Common myeloid progenitor, CD34-positive (primary cell): ENCODE data around the gene PER2.

ENCODE experiments used
- CTCF ChIA-PET: fragments of 350-600 bp; sonication (Branson Sonifier 250); formaldehyde crosslinking; loops from one replicate; lab custom pipeline; 2021; ENCODE audit warnings: antibody characterized with exemption; lab: Charles Lee
- POLR2A ChIA-PET: fragments of 350-600 bp; sonication (Branson Sonifier 250); formaldehyde crosslinking; loops from one replicate; lab custom pipeline; 2021; ENCODE audit warnings: antibody characterized with exemption; lab: Charles Lee
- DNase-seq, 3 donors: peaks; one replicate each; pipeline versions ENCODE4 v3.0.0 to v3.0.0-alpha.2; 2013
- H3K27ac ChIP-seq, 2 experiments: 1 replicate in 1 of 2; 2 replicates in 1 of 2; pipeline ENCODE4 v1.7.0; 2013; ENCODE audit warnings: inconsistent platforms in 2 of 2, low read length in 2 of 2, mild to moderate bottlenecking in 2 of 2, low read depth in 1 of 2, moderate library complexity in 1 of 2; ENCODE audit not compliant: severe bottlenecking in 2 of 2, insufficient read depth in 1 of 2, poor library complexity in 1 of 2
- H3K27me3 ChIP-seq, 5 experiments: replicated peaks in 2 of 5; 1 replicate in 3 of 5; 2 replicates in 2 of 5; pipeline versions ENCODE4 v1.6.1 to v1.7.0; 2013; ENCODE audit warnings: low read length in 4 of 5, mild to moderate bottlenecking in 2 of 5, moderate library complexity in 2 of 5, inconsistent platforms in 1 of 5; ENCODE audit not compliant: insufficient read depth in 5 of 5, control insufficient read depth in 4 of 5
- H3K36me3 ChIP-seq, 4 experiments: 1 replicate in 2 of 4; 2 replicates in 2 of 4; pipeline versions ENCODE4 v1.6.1 to v1.7.0; 2013; ENCODE audit warnings: low read length in 3 of 4, control low read depth in 1 of 4, mild to moderate bottlenecking in 1 of 4; ENCODE audit not compliant: control insufficient read depth in 4 of 4, insufficient read depth in 4 of 4
- H3K4me1 ChIP-seq, 4 experiments: 1 replicate in 3 of 4; 2 replicates in 1 of 4; pipeline versions ENCODE4 v1.6.1 to v1.7.1; 2013; ENCODE audit warnings: low read length in 3 of 4, mild to moderate bottlenecking in 3 of 4, control low read depth in 1 of 4, inconsistent platforms in 1 of 4, moderate library complexity in 1 of 4; ENCODE audit not compliant: control insufficient read depth in 4 of 4, insufficient read depth in 4 of 4; ENCODE audit errors: control extremely low read depth in 1 of 4
- H3K4me3 ChIP-seq, 7 experiments: 1 replicate in 4 of 7; 2 replicates in 3 of 7; pipeline versions ENCODE4 v1.5.1 to v1.7.0; 2013; ENCODE audit warnings: mild to moderate bottlenecking in 7 of 7, low read length in 6 of 7, moderate library complexity in 6 of 7, inconsistent platforms in 2 of 7, low read depth in 2 of 7, control low read depth in 1 of 7; ENCODE audit not compliant: insufficient read depth in 4 of 7, control insufficient read depth in 1 of 7; ENCODE audit errors: extremely low read depth in 1 of 7
- H3K9me3 ChIP-seq, 5 experiments: 1 replicate in 4 of 5; 2 replicates in 1 of 5; pipeline versions ENCODE4 v1.6.1 to v1.7.1; 2013; ENCODE audit warnings: low read length in 4 of 5, mild to moderate bottlenecking in 2 of 5, inconsistent platforms in 1 of 5, low read depth in 1 of 5, moderate library complexity in 1 of 5; ENCODE audit not compliant: control insufficient read depth in 4 of 5, insufficient read depth in 2 of 5; ENCODE audit errors: control extremely low read depth in 1 of 5
- WGBS: methylation state at CpG from one replicate; pipeline ENCODE4 v1.1.5; 2013; ENCODE audit not compliant: insufficient coverage; 5-methylcytosine and 5-hydroxymethylcytosine counted together

The PER2 gene

GRCh38 chr2:238255636-238256035, 32.8 kb downstream of the PER2 start:
- no peaks in the 10 kb centered on the region for H3K4me1 ChIP-seq
- H3K36me3 ChIP-seq: peaks cover 7 to 83% (median 52%) of the 10 kb centered on the region in 4 experiments
- CTCF ChIA-PET: interaction anchor here (0.9 to 2.3 kb wide), 13 partner anchors 8 to 398 kb away, joined by 3 to 6 read pairs (median 5); no protein-coding TSS in a partner anchor
- WGBS: 98% methylated on average over 7 of the region's 8 CpGs
- POLR2A ChIA-PET: no interaction called here
- H3K27me3 ChIP-seq: no peaks in the 10 kb centered on the region
- no peaks in the 10 kb centered on the region for H3K9me3 ChIP-seq
- H3K27ac ChIP-seq: no peak overlapping the region
- no peak overlapping the region for H3K4me3 ChIP-seq
- DNase-seq: no peak

- no peaks in the 10 kb centered on the region for H3K4me1 ChIP-seq
- peaks cover 7 to 87% (median 54%) of the 10 kb centered on the region in 4 experiments for H3K36me3 ChIP-seq
- 95% methylated on average over 6 of the region's 6 CpGs for WGBS
- no peaks in the 10 kb centered on the region for H3K27me3 ChIP-seq
- H3K9me3 ChIP-seq: no peaks in the 10 kb centered on the region
- ChIA-PET CTCF (interaction anchor here (1.0 to 2.3 kb wide), 9 partner anchors 9 to 95 kb away, joined by 3 to 6 read pairs (median 5); no protein-coding TSS in a partner anchor), POLR2A (no interaction called here)
- no peak overlapping the region for H3K4me3 ChIP-seq
- H3K27ac ChIP-seq: no peak overlapping the region
- no peak for DNase-seq
Observed at GRCh38 chr2:238255151-238255551, 33.3 kb downstream of the PER2 start.

GRCh38 chr2:238254095-238254723, 34.2 kb downstream of the PER2 start:
- CTCF ChIA-PET: interaction anchor here (1.0 to 2.3 kb wide), 6 partner anchors 9 to 94 kb away, joined by 3 to 6 read pairs (median 4); no protein-coding TSS in a partner anchor
- H3K27ac ChIP-seq: no peak overlapping the region
- peaks cover 7 to 89% (median 51%) of the 10 kb centered on the region in 4 experiments for H3K36me3 ChIP-seq
- H3K9me3 ChIP-seq: no peaks in the 10 kb centered on the region
- no peak overlapping the region for H3K4me3 ChIP-seq
- POLR2A ChIA-PET: no interaction called here
- no peaks in the 10 kb centered on the region for H3K4me1 ChIP-seq
- no peak for DNase-seq
- H3K27me3 ChIP-seq: no peaks in the 10 kb centered on the region
- WGBS: 100% methylated on average over 3 of the region's 4 CpGs

GRCh38 chr2:238252766-238253630, 35.4 kb downstream of the PER2 start:
- H3K27ac ChIP-seq: no peak overlapping the region
- no peak for DNase-seq
- H3K4me1 ChIP-seq: no peaks in the 10 kb centered on the region
- 96% methylated on average over 35 of the region's 35 CpGs for WGBS
- H3K9me3 ChIP-seq: no peaks in the 10 kb centered on the region
- ChIA-PET CTCF (interaction anchor here (0.6 to 2.1 kb wide), 3 partner anchors 10 to 165 kb away, joined by 3 to 6 read pairs (median 3); no protein-coding TSS in a partner anchor), POLR2A (no interaction called here)
- H3K27me3 ChIP-seq: no peaks in the 10 kb centered on the region
- H3K4me3 ChIP-seq: no peak overlapping the region
- peaks cover 4 to 79% (median 41%) of the 10 kb centered on the region in 4 experiments for H3K36me3 ChIP-seq

GRCh38 chr2:238251986-238252385, 36.4 kb downstream of the PER2 start:
- H3K27me3 ChIP-seq: no peaks in the 10 kb centered on the region
- DNase-seq: no peak
- no peak overlapping the region for H3K27ac ChIP-seq
- H3K4me3 ChIP-seq: no peak overlapping the region
- no peaks in the 10 kb centered on the region for H3K9me3 ChIP-seq
- no peaks in the 10 kb centered on the region for H3K4me1 ChIP-seq
- H3K36me3 ChIP-seq: peaks cover 0 to 82% (median 44%) of the 10 kb centered on the region in 4 experiments
- ChIA-PET CTCF (interaction anchor here (2.1 kb wide), 1 partner anchor 11 kb away, joined by 6 read pairs; no protein-coding TSS in a partner anchor), POLR2A (no interaction called here)
- 96% methylated on average over 9 of the region's 11 CpGs for WGBS

- ChIA-PET CTCF (no interaction called here), POLR2A (no interaction called here)
- Histone ChIP-seq H3K27ac (no peak overlapping the region), H3K4me3 (no peak overlapping the region), H3K9me3 (no peaks in the 10 kb centered on the region), H3K4me1 (no peaks in the 10 kb centered on the region), H3K36me3 (peaks cover 0 to 78% (median 46%) of the 10 kb centered on the region in 4 experiments), H3K27me3 (no peaks in the 10 kb centered on the region)
- no peak for DNase-seq
- 95% methylated on average over 12 of the region's 12 CpGs for WGBS
Observed at GRCh38 chr2:238251331-238251730, 37.1 kb downstream of the PER2 start.
